GM03348 (cell line): ENCODE results near the gene CD46.
A peak's percentile ranks its signal among the peaks of the same experiment; 100 is the strongest.

Experiments used
- DNase-seq: peaks from one replicate; pipeline ENCODE4 v3.0.0; 2012; ENCODE audit warnings: low spot score

The CD46 gene

DNA sequence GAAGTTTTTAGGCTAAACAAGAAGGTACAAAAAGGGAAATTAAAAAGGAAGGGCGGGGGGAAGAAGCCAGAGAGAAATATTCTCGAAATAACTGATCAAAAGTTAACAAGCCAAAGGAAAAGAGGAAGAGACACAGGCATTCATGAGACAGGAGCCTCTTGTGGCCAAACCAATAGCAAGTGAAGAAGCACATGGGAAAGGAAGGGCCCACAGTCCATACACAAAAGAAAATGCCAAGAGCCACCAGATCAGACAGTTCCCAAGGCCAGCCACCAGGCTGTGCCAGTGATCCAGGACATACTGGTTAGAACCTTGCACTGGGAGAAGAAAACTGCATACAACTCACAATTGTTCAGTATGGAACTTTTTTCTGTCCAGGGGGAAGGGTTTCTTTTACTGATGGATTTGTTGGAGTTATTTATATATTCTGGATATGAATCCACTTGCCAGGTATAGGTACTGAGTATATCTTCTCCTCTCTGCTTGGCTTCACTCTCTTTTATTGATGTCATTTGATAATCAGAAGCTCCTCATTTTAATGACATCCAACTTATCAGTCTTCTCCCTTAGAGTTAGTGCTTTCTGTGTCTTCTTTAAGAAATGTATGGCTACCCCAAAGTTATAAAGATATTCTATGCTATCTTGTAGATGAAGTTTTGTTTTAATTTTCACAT lies 76.8 kb downstream of the CD46 start:
- peak; percentile 83 for DNase-seq

DNA sequence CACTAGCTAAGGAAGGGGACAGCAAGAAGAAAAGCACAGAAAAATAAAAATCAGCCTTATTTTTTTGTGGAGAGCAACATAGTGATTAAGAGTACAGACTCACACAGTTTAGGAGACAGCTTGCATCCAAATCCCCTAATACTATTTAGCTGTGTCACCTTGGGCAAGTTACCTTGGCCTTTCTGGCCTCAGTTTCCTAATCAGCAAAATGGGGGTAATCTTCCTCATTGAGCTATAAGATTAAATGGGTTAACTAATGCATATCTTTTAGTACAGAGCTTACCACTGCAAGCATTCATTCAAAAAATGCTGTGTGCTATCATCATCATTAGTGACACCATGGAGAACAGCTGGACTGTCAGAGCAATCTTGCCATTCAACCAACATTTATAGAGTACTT lies 77.7 kb downstream of the CD46 start:
- no peak for DNase-seq

DNA sequence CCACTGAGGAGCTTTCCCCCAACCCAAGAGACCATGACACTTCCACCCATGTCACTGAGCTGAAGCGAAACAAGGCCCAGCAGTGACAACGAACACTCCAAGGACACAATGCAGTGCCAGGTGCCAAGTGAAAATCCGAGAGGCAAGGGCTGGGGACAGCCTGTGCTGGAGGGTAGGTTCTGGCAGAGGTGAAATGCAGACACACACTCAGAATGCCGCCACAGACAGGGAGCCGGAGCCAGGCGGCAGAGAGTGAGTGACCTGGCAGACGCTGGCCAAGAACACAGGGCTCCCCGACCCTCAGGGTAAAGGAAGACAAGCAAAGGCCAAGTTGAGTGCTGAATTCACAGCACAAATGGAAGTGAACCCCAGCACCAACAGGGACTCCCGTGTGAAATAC lies 78.9 kb downstream of the CD46 start:
- no peak for DNase-seq

DNA sequence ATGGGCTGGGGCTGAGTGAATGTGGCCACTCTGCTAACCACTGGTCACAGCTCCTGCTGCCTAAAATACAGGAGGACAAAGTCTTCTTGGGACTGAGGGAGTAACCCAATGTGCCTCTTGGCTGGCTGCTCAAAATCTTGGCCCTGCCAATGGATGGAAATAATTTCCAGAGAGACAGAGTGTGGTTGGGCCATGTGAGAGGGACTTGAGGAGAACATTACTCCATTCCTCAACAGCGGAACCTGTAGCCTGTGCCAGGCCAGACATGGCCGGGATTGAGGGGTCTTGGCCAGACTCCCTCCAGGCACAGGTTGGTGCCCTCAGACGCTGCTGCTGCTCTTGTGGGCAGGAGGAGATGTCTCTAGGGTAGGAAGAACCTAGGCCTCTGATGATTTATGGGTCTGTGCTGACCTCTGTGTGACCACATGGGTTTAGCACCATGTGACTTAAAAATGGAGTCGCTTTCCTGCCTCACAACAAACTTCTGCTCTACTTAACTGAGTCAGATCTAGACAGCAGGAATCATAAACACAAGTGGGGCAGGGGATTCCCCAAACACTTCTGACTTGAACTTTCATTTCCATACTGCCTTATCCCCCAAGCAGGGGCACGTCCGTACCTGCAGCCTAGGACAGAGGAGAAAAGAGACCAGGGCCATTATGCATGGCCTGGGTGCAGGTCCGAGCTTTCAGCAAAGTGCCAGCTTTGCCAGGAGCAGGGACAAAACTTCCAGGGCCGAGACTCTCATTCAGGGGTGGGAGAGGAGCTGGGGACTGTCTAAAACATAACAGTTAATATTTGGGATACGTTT lies 79.9 kb downstream of the CD46 start:
- no peak for DNase-seq

DNA sequence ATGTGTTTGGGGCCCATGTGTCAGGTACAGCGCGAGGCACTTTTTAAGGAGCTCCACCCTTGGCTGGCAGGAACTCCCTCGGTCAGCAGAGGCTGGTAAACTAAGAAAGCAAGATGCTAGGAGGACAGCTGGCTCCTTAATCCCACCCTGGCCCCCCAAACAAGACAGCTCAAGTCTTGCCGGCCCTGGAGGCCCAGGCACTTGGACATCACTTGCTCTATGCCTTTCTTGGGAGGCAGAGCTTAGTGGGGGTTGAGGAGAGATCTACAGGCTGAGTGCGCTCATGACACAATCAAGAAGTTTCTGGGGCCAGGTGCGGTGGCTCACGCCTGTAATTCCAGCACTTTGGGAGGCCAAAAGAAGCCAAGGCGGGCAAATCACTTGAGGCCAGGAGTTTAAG lies 80.9 kb downstream of the CD46 start:
- DNase-seq, result no peak

DNA sequence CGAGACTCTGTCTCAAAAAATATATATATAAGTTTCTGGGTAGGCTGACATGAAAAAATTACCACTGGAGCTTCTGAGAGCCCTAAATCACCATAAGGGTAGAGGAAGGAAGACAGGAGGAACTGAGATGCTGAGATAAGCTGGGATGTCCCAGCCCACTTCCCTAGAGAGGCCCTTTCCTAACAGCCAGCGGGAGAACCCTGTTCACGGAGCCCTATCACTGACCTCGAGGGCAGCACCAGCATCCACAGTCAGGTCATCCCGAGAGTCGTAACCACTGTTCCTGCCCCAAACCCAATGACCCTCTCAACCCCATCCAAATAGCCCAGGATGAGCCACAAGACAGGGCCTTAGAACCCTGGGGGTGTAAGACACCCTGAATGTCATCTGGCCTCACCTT lies 81.5 kb downstream of the CD46 start:
- DNase-seq, result no peak

DNA sequence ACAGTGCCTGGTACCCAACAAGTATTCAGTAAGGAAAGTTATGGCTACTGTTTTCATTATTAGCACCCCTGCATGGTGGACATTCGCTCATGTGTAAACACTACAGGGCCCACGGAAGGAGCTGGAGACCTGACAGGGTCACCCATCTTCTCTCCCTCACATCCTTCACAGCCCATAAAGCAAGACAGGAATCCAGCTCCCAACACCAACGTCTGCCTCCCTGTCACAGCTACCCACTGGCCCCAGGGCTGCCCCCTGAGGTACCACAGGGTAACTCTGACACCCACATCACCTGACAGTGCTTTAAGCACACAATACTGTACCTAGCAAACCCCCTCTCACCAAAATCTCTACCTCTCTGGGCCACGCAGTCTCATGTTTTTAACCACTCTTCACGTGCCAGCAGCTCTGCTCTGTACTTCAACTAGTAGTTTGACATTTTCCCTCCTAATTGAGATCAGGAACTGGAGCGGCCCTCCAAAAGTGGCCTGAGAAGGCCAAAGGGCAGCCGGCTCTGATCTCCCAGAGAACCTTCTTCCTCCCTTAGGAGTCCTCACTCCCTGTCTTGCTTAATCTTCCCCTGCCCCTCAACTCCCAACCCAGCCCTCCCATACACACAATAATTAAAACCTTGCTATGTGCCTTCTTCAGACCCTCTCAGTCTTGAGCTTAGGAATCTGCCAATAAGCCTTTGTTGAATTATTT lies 82.3 kb downstream of the CD46 start:
- DNase-seq, result no peak

DNA sequence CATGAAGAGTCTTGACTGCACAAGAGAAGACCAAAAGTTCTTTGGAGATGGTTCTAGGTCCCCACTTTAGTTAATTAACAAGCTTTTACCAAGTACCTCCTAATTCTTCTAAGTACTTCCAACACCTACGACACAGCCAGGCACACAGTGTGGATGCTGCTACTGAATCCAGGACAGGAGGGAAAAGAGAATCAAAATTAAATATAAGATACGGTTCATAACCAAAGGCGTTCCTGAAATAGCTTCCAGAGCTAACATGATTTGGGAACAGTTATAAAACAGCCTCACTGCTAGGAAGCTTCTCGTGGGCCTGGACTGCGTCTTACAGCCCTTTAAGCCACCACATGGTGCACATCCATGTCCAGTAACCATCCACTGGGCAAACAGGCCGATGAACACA lies 84.1 kb downstream of the CD46 start:
- no peak for DNase-seq

DNA sequence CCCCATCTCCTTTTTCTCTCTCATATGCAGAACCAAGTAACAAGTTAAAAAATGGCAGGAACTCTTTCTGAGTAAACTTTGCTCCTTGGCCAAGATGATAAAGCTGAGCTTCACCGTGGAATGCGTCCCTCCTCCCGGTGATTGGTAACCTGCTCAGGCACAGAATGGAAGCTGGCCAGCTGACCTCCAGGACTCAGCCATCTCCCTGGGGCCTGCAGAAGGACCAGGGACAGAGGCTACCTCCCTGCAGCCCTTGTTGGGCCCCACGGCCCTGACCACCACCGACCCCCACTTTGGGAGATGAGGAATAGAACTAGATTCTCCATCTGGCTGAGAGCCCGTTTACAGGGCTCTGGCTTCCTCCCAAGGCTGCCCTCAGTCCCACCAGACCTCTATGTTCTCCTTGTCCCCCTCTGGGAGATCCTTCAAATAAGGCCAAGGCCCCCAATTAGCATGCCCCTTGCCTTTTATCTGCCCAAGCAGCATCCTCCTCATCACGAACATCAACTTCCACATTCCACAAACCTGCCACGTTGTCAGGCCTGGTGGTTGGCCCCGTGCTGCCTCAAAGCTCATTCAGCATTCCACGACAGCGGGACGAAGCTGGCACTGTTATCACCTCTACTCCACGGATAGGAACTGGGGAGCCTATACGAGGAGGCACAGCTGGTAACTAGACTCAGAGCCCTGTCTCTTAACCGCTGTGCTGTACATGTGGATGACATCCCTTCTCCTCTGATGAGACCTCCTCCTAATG lies 84.9 kb downstream of the CD46 start:
- no peak for DNase-seq

DNA sequence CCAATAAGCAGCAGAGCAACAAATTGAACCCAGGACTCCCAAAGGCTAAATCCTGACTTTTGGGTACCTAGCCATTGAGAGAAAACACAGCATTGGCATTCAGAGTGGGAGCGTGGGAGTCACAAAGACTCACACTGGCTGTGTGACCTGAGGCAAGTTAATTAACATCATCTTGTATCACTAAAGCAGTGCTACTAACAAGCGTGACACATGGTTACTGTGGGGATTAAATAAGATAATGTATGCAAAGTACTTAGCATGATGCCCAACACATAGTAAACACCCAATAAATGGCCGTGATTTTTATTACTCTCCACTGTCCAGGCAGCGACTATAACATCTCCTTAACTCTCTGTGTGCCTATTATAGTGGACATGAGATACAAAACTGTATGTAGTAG lies 85.8 kb downstream of the CD46 start:
- DNase-seq, result no peak

DNA sequence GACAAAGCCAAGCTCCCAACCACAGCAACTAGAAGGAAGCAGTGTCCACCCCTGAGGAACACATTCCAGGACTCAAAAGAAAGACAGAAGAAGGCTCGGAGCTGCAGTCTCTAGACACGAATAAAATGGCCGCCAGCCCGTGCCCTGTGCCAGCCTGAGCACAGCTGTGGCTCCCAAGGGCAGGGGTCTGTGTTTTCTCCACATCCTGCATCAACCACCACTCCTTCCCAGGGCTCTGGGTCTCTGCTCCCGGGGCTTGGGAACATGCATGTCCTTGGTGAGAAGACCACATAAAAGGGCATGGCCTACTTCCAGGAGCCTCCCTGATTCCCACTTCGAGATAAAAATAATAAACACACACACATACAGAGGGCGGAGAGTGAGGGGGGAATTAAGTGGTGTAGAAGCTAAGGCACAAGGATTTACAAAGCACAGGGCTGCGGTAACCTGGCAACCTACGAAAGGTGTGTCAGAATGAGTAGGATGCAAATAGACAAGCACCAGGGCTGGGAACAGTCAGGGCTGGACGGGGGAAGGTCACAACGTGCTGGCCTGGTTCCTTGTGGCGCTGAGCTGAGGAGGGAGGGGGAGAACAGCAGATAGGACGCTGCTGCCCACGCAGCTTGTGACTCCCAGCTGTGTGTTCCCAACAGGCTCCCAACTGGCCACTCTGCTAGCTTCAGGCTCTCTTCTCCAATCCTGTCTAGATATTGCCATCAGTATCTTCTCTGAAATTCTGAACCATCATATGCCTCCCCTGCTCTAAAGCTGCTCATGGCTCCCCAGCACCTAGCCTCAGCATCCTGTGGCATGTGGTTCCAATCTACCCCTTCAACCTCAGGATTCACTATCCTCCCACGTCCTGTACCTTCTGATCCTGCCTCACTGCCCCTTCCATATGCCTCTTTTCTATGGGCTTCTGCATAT lies 86.6 kb downstream of the CD46 start:
- DNase-seq, result no peak

DNA sequence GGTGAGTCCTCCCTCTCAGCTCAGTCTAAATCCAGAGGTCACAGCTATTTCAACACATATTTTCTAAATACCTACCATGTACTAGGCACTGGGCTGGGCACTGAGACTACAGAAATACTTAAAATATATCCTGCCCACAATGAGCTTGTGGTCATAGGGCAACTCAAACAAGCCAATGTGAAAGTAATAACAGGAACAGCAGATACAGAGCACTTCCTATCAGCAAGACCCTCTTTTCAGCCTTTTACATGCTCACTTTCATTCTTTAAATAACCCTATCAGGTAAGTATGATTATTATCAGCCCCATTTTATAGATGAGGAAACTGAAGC lies 87.2 kb downstream of the CD46 start:
- no peak for DNase-seq

DNA sequence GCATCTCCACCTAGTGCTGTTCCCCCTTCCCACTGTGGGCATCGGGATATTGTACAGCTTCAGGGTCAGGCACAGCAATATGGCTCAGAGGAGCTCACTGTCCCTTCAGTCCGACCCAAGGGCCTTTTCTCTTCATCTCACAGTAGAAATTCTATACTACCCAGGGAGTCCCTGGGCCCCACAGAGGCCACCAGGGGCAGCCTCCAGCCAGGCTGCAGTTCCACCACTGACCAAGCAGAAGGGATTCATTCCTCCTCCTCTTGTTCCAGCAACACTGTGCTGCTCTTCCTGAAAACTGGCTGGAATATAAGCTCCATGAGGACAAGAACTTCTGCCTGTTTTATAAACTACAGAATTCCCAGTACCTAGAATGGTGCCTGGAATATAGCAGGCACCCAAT lies 88.5 kb downstream of the CD46 start:
- no peak for DNase-seq

DNA sequence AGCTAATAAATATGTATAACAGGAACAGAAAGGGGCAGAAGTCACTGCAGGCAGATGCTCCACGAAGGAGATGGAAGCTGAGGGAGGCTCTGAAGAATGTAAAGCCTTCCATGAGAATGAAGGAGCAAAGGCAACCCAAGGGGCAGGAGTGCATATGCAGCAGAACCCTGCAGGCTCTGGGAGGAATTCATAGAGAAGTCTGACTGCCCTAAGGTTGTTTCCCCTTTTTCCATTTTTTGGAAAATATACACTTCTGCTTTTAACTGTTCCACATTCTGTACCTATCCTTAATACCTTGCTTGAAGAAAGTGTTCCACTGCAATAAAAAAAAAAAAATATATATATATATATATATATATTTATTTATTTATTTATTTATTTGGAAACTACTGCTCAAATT lies 89.4 kb downstream of the CD46 start:
- DNase-seq, result no peak

DNA sequence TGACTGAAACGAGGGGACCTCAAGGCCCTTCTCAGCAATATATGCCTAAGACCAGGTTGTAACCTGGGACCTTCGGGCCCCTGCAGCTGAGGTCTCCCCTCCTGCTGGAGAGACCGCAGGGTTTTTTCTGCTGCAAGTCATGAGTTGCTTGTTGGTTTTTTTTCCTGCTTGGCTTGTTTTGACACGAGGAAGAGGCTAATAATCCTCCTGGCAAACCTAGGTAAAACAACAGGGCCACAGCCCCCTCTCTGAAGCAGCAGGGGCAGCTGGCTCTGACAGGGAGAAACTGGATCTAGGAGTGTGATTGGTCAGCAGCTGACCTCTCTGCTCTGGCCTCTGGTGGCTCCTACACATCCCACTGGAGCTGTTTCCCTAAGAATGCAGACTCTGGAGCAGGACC lies 90.0 kb downstream of the CD46 start:
- DNase-seq, result no peak

DNA sequence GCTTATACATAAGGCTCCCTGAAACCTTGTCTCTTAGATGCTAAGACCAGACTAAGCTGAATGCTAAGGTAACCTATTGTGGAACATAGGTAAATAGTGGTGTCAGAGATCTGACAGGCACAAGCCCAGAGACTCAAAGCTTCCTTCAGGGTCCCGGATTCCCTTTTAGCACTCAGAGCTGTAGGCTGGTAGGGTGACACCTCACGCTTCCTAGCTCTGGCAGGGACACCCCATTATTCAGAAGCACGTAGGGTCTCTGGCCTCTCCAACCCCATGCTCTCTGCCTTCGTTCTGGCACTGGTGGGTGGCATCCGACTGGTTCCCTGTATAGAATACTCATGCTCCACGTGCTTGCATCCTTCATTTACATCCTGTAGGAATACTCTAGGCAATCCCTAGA lies 90.7 kb downstream of the CD46 start:
- DNase-seq, result no peak

DNA sequence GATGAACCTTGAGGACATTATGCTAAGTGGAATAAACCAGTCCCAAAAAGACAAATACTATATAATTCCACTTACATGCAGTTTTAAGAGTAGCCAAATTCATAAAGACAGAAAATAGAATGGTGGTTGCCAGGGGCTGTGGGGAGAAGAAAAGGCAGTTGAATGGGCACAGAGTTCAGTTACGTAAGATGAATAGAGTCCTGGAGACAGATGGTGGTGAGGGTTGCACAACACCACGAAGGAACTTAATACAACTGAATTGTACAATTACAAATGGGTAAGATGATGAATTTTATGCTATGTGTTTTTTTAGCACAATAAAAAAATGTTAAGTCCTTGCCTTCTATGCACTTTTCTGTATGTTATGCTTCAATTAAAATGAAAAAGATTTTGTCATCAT lies 92.5 kb downstream of the CD46 start:
- peak; percentile 24 for DNase-seq
